Measurements from ENCODE around the gene KIF18A. TPM values are rescaled to one million over a fixed set of nuclear protein-coding genes. Genes with fewer than 3 reads are reported as not detected.

Gene KIF18A
- total RNA-seq, 1 experiment from 2014 or later = 20.8 TPM

DNA sequence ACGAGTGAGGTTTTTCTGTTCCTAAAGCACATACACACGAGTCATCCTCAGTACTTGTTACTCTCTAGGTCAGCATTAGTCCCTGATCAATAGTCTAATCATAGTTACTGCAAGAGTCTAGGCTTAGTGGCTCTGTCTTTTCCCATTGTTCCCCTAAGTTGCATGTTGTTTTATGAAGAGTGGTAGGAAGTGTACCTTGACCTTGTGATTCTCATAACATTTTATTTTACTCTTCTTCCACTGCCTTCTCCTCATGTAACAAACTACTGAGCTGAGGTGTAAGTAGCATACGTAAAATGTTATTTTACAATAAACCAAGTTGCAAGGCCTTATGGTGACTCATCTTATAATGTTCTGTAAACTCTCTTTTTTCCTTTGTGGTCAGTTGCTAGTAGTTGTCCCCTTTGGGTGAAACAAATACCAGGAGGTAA lies 15.2 kb upstream of the KIF18A start:
- no TSS peak for BruUV-seq (replicated peaks)
- POLR2A ChIA-PET = no interaction called here
- no peak overlapping the region for H3K27ac ChIP-seq (ENCODE audit: low read length)
- H3K9me3 ChIP-seq (ENCODE audit: control insufficient read depth, insufficient read depth, low read depth, low read length) = no peaks in the 10 kb centered on the region
- DNase-seq (ENCODE audit: low read depth, low spot score) (no peak), ATAC-seq (no peak)
- TF ChIP-seq SIN3A (IDR thresholded peaks at IDR 0.05; ENCODE audit: borderline replicate concordance, insufficient read depth, low read depth, low read length) = no peak
- no peaks in the 10 kb centered on the region for H3K36me3 ChIP-seq (ENCODE audit: control insufficient read depth, insufficient read depth, low read length)
- in situ Hi-C loops (cut with HindIII; ENCODE audit: low pct_unique_long_range_greater_than_20kb, low sequenced_read_pairs) (loop anchor here (25.0 kb wide), 1 partner anchor 411 kb away; the partner anchor contains the start of gene BDNF), intact Hi-C loops (cut with micrococcal nuclease; ENCODE audit: unreplicated experiment) (no loop called here)
- no peak overlapping the region for H3K4me3 ChIP-seq (ENCODE audit: low read depth in 2 of 2, low read length in 2 of 2)
- no peaks in the 10 kb centered on the region for H3K4me1 ChIP-seq (ENCODE audit: control insufficient read depth, insufficient read depth, low read length)
- CTCF ChIA-PET = no interaction called here
- H3K27me3 ChIP-seq (ENCODE audit: control insufficient read depth, insufficient read depth, low read length) = no peaks in the 10 kb centered on the region

- TF ChIP-seq TCF7L2 (IDR thresholded peaks at IDR 0.05; ENCODE audit: low read depth, low read length) = no peak
- POLR2A ChIA-PET = no interaction called here
- no peaks in the 10 kb centered on the region; the same call in 1 of the 2 replicates for H3K36me3 ChIP-seq (ENCODE audit: control insufficient read depth, insufficient read depth, low read length)
- no peak for ATAC-seq
- CTCF ChIA-PET = no interaction called here
- intact Hi-C loops (cut with micrococcal nuclease; ENCODE audit: unreplicated experiment) (no loop called here), in situ Hi-C loops (cut with HindIII; ENCODE audit: low pct_unique_long_range_greater_than_20kb, low sequenced_read_pairs) (loop anchor here (25.0 kb wide), 1 partner anchor 405 kb away; the partner anchor contains the start of gene BDNF)
- H3K27me3 ChIP-seq (ENCODE audit: control insufficient read depth, insufficient read depth, low read length) = no peaks in the 10 kb centered on the region
- H3K27ac ChIP-seq (ENCODE audit: low read length) = no peak overlapping the region
- no peaks in the 10 kb centered on the region for H3K9me3 ChIP-seq (ENCODE audit: control insufficient read depth, insufficient read depth, low read depth, low read length)
- DNase-seq (ENCODE audit: low read depth, low spot score) = no peak
- H3K4me3 ChIP-seq (ENCODE audit: low read depth in 2 of 2, low read length in 2 of 2) = no peak overlapping the region
- no TSS peak for BruUV-seq (replicated peaks)
- no peaks in the 10 kb centered on the region for H3K4me1 ChIP-seq (ENCODE audit: control insufficient read depth, insufficient read depth, low read length)
Observed at GRCh38 chr11:28117712-28118111, 9.8 kb upstream of the KIF18A start.

DNA sequence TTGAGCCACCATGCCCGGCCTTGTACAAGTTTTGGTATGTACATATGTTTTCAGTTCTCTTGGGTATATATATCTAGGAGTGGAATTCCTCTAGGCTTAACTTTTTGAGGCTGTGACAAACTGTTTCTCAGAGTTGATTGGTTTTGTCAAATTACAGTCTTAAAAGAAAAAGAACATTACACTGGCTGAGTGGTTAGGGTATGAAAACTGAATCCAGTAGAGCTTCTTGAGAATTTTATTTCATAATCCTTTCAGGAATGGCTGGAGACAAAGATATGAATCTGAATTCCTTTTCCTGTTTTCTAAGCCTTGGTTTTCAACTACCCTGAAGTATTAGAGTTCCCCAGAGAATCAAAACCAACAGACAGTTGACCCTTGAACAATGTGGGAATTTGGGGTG lies 6.8 kb upstream of the KIF18A start:
- Histone ChIP-seq H3K4me3 (ENCODE audit: low read depth in 2 of 2, low read length in 2 of 2) (no peak overlapping the region), H3K27me3 (ENCODE audit: control insufficient read depth, insufficient read depth, low read length) (no peaks in the 10 kb centered on the region), H3K27ac (ENCODE audit: low read length) (no peak overlapping the region), H3K9me3 (ENCODE audit: control insufficient read depth, insufficient read depth, low read depth, low read length) (no peaks in the 10 kb centered on the region), H3K36me3 (ENCODE audit: control insufficient read depth, insufficient read depth, low read length) (peaks cover 6% of the 10 kb centered on the region), H3K4me1 (ENCODE audit: control insufficient read depth, insufficient read depth, low read length) (peaks cover 11% of the 10 kb centered on the region)
- POLR2A ChIA-PET = no interaction called here
- in situ Hi-C loops (cut with HindIII; ENCODE audit: low pct_unique_long_range_greater_than_20kb, low sequenced_read_pairs) (loop anchor here (25.0 kb wide), 1 partner anchor 402 kb away; the partner anchor contains the start of gene BDNF), intact Hi-C loops (cut with micrococcal nuclease; ENCODE audit: unreplicated experiment) (no loop called here)
- no TSS peak for BruUV-seq (replicated peaks)
- ATAC-seq (no peak), DNase-seq (ENCODE audit: low read depth, low spot score) (no peak)
- TF ChIP-seq, protein P1, sequence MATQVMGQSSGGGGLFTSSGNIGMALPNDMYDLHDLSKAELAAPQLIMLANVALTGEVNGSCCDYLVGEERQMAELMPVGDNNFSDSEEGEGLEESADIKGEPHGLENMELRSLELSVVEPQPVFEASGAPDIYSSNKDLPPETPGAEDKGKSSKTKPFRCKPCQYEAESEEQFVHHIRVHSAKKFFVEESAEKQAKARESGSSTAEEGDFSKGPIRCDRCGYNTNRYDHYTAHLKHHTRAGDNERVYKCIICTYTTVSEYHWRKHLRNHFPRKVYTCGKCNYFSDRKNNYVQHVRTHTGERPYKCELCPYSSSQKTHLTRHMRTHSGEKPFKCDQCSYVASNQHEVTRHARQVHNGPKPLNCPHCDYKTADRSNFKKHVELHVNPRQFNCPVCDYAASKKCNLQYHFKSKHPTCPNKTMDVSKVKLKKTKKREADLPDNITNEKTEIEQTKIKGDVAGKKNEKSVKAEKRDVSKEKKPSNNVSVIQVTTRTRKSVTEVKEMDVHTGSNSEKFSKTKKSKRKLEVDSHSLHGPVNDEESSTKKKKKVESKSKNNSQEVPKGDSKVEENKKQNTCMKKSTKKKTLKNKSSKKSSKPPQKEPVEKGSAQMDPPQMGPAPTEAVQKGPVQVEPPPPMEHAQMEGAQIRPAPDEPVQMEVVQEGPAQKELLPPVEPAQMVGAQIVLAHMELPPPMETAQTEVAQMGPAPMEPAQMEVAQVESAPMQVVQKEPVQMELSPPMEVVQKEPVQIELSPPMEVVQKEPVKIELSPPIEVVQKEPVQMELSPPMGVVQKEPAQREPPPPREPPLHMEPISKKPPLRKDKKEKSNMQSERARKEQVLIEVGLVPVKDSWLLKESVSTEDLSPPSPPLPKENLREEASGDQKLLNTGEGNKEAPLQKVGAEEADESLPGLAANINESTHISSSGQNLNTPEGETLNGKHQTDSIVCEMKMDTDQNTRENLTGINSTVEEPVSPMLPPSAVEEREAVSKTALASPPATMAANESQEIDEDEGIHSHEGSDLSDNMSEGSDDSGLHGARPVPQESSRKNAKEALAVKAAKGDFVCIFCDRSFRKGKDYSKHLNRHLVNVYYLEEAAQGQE (IDR thresholded peaks at IDR 0.05; ENCODE audit: insufficient read depth in 1 of 2, low read depth in 2 of 2, low read length in 1 of 2) = no peak
- TF ChIP-seq POLR2AphosphoS5 (IDR thresholded peaks at IDR 0.05; ENCODE audit: low read depth, low read length) (no peak), SIN3A (IDR thresholded peaks at IDR 0.05; ENCODE audit: borderline replicate concordance, insufficient read depth, low read depth, low read length) (no peak), TCF7L2 (IDR thresholded peaks at IDR 0.05; ENCODE audit: low read depth, low read length) (no peak)
- TF ChIP-seq, protein P2, sequence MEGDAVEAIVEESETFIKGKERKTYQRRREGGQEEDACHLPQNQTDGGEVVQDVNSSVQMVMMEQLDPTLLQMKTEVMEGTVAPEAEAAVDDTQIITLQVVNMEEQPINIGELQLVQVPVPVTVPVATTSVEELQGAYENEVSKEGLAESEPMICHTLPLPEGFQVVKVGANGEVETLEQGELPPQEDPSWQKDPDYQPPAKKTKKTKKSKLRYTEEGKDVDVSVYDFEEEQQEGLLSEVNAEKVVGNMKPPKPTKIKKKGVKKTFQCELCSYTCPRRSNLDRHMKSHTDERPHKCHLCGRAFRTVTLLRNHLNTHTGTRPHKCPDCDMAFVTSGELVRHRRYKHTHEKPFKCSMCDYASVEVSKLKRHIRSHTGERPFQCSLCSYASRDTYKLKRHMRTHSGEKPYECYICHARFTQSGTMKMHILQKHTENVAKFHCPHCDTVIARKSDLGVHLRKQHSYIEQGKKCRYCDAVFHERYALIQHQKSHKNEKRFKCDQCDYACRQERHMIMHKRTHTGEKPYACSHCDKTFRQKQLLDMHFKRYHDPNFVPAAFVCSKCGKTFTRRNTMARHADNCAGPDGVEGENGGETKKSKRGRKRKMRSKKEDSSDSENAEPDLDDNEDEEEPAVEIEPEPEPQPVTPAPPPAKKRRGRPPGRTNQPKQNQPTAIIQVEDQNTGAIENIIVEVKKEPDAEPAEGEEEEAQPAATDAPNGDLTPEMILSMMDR (IDR thresholded peaks at IDR 0.05) = no peak
- CTCF ChIA-PET = no interaction called here

All from Panc1 (cell line).